ENCODE measurements around the gene OR51F1. TPM values are rescaled to one million over a fixed set of nuclear protein-coding genes. Genes with fewer than 3 reads are reported as not detected.

Gene OR51F1
- total RNA-seq, 2 experiments from 2014 or later = not detected

Small RNAs within 50 kb of the gene (small RNA-seq; reads per million reads assigned to genes)
- gene RF00091 = not detected

Other genes with a start within 250 kb of the OR51F1 start
- not detected in 2 replicates for gene OR52M1, start 224.7 kb downstream of the OR51F1 start, total RNA-seq (2014; rRNA removed; shearing (Covaris generic))
- not detected in 2 replicates for gene OR52M1, start 224.7 kb downstream of the OR51F1 start, total RNA-seq (2022)
- not detected in 2 replicates for gene OR52I2, start 188.2 kb downstream of the OR51F1 start, total RNA-seq (2014; rRNA removed; shearing (Covaris generic))
- not detected in 2 replicates for gene OR52I2, start 188.2 kb downstream of the OR51F1 start, total RNA-seq (2022)
- not detected in 2 replicates for gene OR52I1, start 175.9 kb downstream of the OR51F1 start, total RNA-seq (2014; rRNA removed; shearing (Covaris generic))
- not detected in 2 replicates for gene OR52I1, start 175.9 kb downstream of the OR51F1 start, total RNA-seq (2022)
- gene TRIM68, start 161.7 kb downstream of the OR51F1 start, total RNA-seq (2014; rRNA removed; shearing (Covaris generic)) = 10.4 and 13.2 TPM in 2 replicates
- 11.9 and 15.8 TPM in 2 replicates for gene TRIM68, start 161.7 kb downstream of the OR51F1 start, total RNA-seq (2022)
- gene OR51D1, start 132.5 kb downstream of the OR51F1 start, total RNA-seq (2014; rRNA removed; shearing (Covaris generic)) = not detected in 2 replicates
- not detected in 2 replicates for gene OR51D1, start 132.5 kb downstream of the OR51F1 start, total RNA-seq (2022)
- gene OR51E1, start 126.0 kb downstream of the OR51F1 start, total RNA-seq (2014; rRNA removed; shearing (Covaris generic)) = 0.09 TPM in 1 of 2 replicates, not detected in the other
- gene OR51E1, start 126.0 kb downstream of the OR51F1 start, total RNA-seq (2022) = not detected in 2 replicates
- gene OR51E2, start 72.1 kb downstream of the OR51F1 start, total RNA-seq (2014; rRNA removed; shearing (Covaris generic)) = 0.05 TPM in 1 of 2 replicates, not detected in the other
- gene OR51E2, start 72.1 kb downstream of the OR51F1 start, total RNA-seq (2022) = not detected in 2 replicates
- not detected in 2 replicates for gene MMP26, start 65.2 kb downstream of the OR51F1 start, total RNA-seq (2014; rRNA removed; shearing (Covaris generic))
- not detected in 2 replicates for gene MMP26, start 65.2 kb downstream of the OR51F1 start, total RNA-seq (2022)
- not detected in 2 replicates for gene OR52R1, start 34.4 kb upstream of the OR51F1 start, total RNA-seq (2014; rRNA removed; shearing (Covaris generic))
- not detected in 2 replicates for gene OR52R1, start 34.4 kb upstream of the OR51F1 start, total RNA-seq (2022)
- gene OR51F2, start 51.4 kb upstream of the OR51F1 start, total RNA-seq (2014; rRNA removed; shearing (Covaris generic)) = not detected in 2 replicates
- gene OR51F2, start 51.4 kb upstream of the OR51F1 start, total RNA-seq (2022) = not detected in 2 replicates
- not detected in 2 replicates for gene OR51S1, start 79.3 kb upstream of the OR51F1 start, total RNA-seq (2014; rRNA removed; shearing (Covaris generic))
- gene OR51S1, start 79.3 kb upstream of the OR51F1 start, total RNA-seq (2022) = not detected in 2 replicates
- gene OR51T1, start 112.0 kb upstream of the OR51F1 start, total RNA-seq (2014; rRNA removed; shearing (Covaris generic)) = not detected in 2 replicates
- not detected in 2 replicates for gene OR51T1, start 112.0 kb upstream of the OR51F1 start, total RNA-seq (2022)
- gene OR51A7, start 133.8 kb upstream of the OR51F1 start, total RNA-seq (2014; rRNA removed; shearing (Covaris generic)) = not detected in 2 replicates
- gene OR51A7, start 133.8 kb upstream of the OR51F1 start, total RNA-seq (2022) = not detected in 2 replicates
- gene OR51G2, start 149.4 kb upstream of the OR51F1 start, total RNA-seq (2014; rRNA removed; shearing (Covaris generic)) = not detected in 2 replicates
- not detected in 2 replicates for gene OR51G2, start 149.4 kb upstream of the OR51F1 start, total RNA-seq (2022)
- not detected in 2 replicates for gene OR51G1, start 154.4 kb upstream of the OR51F1 start, total RNA-seq (2014; rRNA removed; shearing (Covaris generic))
- not detected in 2 replicates for gene OR51G1, start 154.4 kb upstream of the OR51F1 start, total RNA-seq (2022)
- gene OR51A4, start 177.7 kb upstream of the OR51F1 start, total RNA-seq (2014; rRNA removed; shearing (Covaris generic)) = not detected in 2 replicates
- gene OR51A4, start 177.7 kb upstream of the OR51F1 start, total RNA-seq (2022) = not detected in 2 replicates
- gene OR51A2, start 185.8 kb upstream of the OR51F1 start, total RNA-seq (2014; rRNA removed; shearing (Covaris generic)) = not detected in 2 replicates
- not detected in 2 replicates for gene OR51A2, start 185.8 kb upstream of the OR51F1 start, total RNA-seq (2022)
- gene OR51L1, start 224.9 kb upstream of the OR51F1 start, total RNA-seq (2014; rRNA removed; shearing (Covaris generic)) = not detected in 2 replicates
- gene OR51L1, start 224.9 kb upstream of the OR51F1 start, total RNA-seq (2022) = not detected in 2 replicates

All from OCI-LY7 (cell line).